Endothelial cell of umbilical vein (primary cell): Measurements from ENCODE around the gene FAM9A.
"Not testable (repeated sequence)": the region's sequence is repeated elsewhere in the genome, so short reads cannot be mapped to it uniquely, and the experiment has no call there.

ENCODE experiments used
- CTCF ChIP-seq, 2 donors: IDR thresholded peaks; 1 replicate in 1 of 2; 2 replicates in 1 of 2; pipeline ENCODE4 v1.5.1; 2011; ENCODE audit warnings: low read length in 2 of 2, mild to moderate bottlenecking in 2 of 2, moderate library complexity in 2 of 2, control low read depth in 1 of 2, inconsistent platforms in 1 of 2, low read depth in 1 of 2; ENCODE audit not compliant: insufficient read depth in 1 of 2; ENCODE audit errors: extremely low read depth in 1 of 2
- EZH2 ChIP-seq: IDR thresholded peaks from 2 replicates; pipeline ENCODE4 v1.6.1; 2012; ENCODE audit warnings: borderline replicate concordance, low read depth, mild to moderate bottlenecking, moderate library complexity, low read length, inconsistent platforms; ENCODE audit not compliant: severe bottlenecking
- JUN ChIP-seq: IDR thresholded peaks from 2 replicates; pipeline ENCODE4 v1.6.1; 2011; ENCODE audit warnings: borderline replicate concordance, low read depth; ENCODE audit not compliant: insufficient read length, insufficient read depth
- MAX ChIP-seq: IDR thresholded peaks from 2 replicates; pipeline ENCODE4 v1.6.1; 2011; ENCODE audit not compliant: insufficient read depth, insufficient read length
- POLR2A ChIP-seq: IDR thresholded peaks from 2 replicates; pipeline ENCODE4 v1.6.1; 2012; ENCODE audit warnings: low read depth, mild to moderate bottlenecking, control low read depth, low read length
- POLR2AphosphoS5 ChIP-seq: IDR thresholded peaks from 2 replicates; pipeline ENCODE4 v1.6.1; 2012; ENCODE audit warnings: low read depth, mild to moderate bottlenecking, control low read depth, low read length, moderate library complexity; ENCODE audit not compliant: insufficient read depth

DNA sequence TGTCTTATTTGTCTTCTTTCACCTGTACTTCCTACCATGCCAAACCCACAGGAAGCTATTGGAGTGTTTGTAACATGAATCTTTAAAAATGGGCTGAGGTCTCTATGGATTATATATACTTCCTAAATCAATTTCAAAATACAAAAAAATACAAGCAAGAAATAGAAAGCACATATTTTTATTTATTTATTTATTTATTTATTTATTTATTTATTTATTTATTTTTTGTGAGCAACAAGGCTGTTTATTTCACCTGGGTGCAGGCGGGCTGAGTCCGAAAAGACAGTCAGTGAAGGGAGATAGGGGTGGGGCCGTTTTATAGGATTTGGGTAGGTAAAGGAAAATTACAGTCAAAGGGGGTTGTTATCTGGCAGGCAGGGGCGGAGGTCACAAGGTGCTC, 19.3 kb downstream of the FAM9A start:
- not testable (repeated sequence) for TF ChIP-seq CTCF (IDR thresholded peaks at IDR 0.05; ENCODE audit: extremely low read depth in 1 of 2, insufficient read depth in 1 of 2, low read depth in 1 of 2, low read length in 2 of 2); POLR2AphosphoS5; MAX; POLR2A; JUN; EZH2
